GM04504 (cell line): ENCODE measurements around the gene ARVCF.

Experiments used
- DNase-seq: peaks from one replicate; pipeline ENCODE4 v3.0.0-alpha.2; 2012; ENCODE audit warnings: low read depth

ARVCF gene

DNA sequence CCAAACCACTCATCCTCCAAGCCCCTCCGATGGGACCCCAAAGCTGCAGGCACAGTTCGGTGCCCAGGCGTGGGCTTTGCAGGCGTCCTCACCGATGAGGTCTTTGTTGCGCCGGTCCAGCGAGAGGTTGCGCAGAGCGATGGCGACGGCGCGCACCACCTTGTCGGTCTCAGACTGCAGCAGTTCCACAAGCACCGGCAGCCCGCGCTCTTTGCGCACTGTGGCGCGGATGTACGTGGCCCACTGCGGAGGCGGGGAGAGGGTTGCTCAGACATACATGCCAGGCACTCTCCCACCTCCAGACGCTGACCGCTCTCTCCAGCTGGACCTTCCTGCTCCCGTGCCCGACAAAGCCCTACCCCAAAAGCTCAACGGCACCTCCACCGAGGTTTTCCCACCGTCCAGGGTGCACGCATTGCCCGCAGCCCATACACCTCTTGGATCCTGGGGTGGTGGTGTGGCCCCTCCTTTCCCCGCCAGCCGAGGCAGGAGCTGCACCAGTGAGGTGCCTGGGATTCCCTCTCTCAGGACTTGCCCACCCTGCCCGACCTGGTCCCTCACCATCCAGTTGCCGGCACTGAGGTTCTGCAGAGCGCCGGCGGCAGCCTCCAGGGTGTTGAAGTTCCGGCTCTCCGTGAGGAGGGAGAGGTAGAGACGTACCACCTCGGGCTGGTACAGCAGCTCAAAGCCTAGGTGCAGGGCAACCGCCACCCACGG, 42.9 kb downstream of the ARVCF start:
- DNase-seq = no peak

DNA sequence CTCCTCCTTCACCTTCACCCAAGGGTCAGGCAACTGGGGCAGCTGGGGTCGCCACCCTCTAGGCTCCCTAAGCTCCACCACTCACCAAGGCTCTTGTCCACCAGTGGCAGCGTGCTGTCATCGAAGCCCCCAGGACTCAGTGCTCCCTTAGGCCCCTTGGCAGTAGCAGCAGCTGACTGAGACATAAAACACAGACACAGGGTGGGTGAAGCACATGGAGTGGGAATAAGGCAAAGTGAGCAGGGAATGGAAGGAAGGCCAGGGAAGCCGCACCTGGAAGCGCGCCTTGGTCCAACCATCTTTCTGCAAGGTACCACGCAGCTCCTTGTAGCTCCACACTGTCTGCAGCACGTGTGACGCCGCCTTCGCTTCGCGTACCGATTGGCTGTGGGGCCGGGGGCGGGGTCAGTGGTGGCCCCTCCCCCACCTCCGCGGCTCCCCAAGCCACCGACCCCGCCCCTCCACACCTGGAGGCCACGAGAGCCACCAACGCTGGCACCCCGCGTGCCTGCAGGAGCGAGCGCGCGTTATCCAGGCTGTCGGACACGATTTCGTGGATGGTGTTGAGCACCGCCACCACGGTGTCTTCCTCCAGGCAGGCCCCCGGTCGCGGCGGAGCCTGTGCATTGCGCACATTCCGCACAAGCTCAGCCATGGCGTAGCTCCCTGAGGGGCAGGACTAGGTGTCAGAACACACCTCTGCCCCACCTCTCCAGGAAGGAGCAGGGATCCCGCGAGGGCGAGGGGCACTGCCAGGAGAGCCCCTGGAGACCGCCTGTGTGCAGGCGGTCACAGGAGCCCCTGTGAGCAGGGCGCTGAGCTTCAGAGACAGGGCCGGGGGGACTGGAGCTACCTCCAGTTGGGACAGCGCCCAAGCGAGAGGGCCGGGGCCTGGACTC, 43.7 kb downstream of the ARVCF start:
- no peak for DNase-seq

- no peak for DNase-seq
These were observed 44.4 kb downstream of the ARVCF start for GRCh38 chr22:19972251-19972650.

GRCh38 chr22:19971276-19972124, 45.1 kb downstream of the ARVCF start:
- no peak for DNase-seq

DNA sequence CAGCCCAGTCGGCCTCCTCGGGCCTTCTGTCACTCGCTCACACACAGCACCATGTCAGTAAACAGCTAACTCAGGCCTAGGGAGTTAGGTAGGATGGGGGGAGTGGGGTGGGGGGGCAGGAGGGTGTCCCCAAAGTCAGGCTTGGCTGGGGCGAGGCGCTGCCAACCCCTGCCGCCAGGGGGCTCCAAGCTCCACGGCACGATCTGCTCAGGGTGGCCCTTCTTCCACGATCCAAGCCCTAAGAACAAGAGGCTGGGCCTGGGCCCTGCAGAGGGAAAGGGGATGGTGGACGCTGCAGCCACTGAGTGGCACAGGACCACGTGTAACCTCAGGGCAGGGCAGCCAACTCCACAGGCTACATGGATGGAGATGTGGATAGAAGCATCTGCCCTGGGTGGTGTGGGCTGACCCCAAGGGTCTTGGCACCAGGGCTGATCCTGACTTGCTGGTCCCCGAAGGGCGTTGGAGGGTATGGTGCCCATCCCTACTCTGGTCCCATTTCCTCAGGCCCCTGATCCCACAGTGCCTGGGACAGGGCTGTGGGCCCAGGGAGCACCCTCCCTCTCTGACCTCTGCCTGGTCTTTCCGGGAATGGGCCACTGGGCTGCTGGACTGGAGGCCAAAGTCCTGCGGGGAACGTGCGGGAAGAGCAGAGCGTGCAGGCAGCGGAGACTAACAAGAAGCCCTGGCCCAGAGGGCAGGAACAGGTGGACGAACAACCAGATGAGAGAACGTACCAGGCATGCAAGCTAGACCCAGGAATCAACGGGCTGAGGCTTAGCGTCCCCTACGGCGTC, 45.9 kb downstream of the ARVCF start:
- DNase-seq = no peak

DNA sequence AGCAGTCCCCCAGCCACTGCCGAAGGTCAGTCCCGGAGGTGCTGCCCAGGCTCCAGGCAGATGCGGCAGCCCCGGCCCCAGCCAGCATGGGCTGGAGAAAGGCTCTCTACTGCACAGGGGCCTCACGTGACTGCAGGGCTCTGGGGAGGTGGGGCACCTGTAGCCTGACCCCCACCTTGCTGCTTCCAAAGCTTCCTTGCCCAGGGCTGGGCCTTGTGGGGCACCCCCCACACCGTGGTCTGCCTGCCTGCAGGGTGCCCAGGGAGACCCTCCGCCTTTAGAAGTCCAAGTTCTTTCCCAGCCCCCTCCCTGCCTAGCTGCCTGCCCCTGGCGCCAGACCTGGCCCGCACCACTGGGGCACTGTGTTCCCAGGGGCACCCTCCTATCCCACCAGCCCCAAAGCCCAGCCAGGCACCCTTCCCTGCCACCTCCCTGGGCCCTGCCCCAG, 46.6 kb downstream of the ARVCF start:
- DNase-seq = no peak

DNA sequence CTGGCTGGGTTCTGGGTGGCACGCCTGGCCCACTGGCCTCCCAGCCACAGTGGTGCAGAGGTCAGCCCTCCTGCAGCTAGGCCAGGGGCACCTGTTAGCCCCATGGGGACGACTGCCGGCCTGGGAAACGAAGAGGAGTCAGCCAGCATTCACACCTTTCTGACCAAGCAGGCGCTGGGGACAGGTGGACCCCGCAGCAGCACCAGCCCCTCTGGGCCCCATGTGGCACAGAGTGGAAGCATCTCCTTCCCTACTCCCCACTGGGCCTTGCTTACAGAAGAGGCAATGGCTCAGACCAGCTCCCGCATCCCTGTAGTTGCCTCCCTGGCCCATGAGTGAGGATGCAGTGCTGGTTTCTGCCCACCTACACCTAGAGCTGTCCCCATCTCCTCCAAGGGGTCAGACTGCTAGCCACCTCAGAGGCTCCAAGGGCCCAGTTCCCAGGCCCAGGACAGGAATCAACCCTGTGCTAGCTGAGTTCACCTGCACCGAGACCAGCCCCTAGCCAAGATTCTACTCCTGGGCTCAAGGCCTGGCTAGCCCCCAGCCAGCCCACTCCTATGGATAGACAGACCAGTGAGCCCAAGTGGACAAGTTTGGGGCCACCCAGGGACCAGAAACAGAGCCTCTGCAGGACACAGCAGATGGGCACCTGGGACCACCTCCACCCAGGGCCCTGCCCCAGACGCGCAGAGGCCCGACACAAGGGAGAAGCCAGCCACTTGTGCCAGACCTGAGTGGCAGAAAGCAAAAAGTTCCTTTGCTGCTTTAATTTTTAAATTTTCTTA, 47.3 kb downstream of the ARVCF start:
- DNase-seq = no peak

GRCh38 chr22:19968450-19968891, 48.2 kb downstream of the ARVCF start:
- no peak for DNase-seq

DNA sequence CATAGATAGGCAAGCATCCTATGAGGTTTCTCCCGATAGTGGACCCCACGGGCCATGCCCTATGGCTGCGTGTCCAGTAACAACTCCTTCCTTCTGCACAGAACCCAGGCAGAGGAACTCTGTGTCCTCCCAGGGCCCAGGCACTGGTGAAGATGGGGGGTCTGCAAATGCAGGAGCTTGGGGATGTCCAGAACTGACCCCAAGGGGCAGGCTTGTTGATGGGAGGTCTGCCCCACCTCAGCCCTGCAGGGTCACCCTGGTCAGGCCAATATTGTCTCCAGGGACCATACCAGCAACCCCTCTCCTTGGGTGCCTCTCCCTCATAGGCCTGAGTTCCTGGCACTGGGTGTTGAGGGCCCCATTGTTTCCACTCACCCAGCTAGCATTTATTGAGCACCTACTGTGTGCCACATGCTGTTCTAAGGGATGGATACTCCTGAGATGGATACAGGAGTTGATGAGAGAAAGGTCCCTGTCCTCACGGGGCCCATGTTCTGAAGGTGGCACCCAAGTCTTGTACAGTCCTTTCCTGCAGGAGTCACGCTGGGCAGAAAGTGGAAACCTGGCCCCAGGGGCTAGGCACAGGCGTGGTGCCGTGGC, 48.7 kb downstream of the ARVCF start:
- no peak for DNase-seq

DNA sequence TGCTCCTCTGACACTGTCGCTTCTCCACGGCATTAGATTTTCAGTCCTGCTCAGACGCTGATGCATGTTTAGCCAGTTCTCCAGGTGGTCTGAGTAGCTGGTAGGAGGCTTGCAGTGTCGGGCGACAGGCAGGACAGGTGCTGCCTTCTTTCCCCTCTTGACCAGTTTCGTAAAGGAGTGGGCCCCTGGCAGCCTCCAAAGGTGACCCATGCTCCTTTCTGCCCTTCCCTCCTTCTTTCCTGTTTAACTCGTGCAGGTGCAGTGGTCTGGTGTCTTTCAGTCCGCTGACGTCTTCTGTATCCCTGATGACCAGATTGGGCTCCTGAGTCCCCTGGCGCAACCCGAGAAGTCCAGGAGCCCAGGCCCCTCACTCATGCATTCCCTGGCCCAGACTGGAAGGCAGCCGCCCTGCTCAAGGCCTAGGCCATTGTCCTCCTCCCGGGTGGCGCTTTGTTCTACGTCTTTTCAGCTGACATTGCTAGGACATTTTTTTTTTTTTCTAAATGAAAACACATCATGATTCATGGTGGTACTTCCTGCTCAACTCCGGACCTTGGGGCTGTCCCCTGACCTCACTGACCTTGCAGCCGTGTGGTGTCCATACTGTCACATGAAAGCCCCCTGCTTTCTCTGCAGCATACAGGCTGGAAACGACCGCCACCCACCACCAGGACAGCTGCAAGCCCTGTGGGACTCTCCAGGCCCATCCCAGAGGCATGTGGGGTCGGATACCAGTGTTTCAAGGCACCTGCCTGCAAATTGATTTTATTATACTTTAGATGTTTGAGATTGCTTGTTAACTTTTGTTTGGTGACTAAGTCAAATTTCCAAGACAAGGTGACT, 49.5 kb downstream of the ARVCF start:
- no peak for DNase-seq

DNA sequence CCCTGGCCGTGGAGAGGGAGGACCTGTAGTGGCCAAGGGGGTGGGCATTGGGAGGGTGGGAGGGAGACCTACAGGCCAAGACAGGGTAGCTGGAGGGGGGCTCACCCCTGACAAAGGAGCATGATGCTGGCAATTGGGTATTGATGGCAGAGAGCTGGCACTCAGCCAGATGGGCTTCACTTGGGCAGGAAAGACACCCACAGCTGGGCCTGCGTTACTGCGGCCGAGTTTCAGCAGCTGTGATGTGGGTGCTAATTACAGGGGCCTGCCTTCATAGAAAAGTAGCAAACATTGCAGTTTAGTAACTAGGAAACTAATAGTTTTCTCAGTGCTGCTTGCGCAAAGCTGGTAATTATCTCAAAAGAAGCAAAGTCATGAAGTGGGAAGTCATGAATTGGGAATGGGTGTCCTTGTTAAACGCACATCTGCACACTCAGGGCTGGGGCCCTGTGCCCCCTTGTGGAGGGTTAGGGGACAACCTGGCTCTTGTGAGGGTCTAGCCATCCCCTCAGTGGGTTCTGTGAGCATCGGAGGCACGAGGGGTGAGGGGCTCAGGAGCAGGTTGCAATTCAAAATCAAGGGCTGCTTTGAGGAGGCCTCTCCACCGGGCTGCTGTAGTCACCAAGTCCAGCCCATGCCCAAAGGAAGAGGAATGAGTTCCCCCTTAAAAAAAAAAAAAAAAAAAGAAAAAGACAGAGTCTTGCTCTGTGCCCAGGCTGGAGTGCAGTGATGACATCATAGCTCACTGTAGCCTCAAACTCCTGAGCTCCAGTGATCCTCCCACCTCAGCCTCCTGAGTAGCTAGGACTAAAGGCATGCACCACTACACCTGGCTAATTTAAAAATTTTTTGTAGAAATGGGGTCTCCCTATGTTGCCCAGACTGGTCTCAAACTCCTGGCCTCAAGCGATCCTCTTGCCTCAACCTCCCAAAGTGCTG, 50.6 kb downstream of the ARVCF start:
- DNase-seq = no peak

- no peak for DNase-seq
These were observed 51.8 kb downstream of the ARVCF start for GRCh38 chr22:19964701-19965386.

DNA sequence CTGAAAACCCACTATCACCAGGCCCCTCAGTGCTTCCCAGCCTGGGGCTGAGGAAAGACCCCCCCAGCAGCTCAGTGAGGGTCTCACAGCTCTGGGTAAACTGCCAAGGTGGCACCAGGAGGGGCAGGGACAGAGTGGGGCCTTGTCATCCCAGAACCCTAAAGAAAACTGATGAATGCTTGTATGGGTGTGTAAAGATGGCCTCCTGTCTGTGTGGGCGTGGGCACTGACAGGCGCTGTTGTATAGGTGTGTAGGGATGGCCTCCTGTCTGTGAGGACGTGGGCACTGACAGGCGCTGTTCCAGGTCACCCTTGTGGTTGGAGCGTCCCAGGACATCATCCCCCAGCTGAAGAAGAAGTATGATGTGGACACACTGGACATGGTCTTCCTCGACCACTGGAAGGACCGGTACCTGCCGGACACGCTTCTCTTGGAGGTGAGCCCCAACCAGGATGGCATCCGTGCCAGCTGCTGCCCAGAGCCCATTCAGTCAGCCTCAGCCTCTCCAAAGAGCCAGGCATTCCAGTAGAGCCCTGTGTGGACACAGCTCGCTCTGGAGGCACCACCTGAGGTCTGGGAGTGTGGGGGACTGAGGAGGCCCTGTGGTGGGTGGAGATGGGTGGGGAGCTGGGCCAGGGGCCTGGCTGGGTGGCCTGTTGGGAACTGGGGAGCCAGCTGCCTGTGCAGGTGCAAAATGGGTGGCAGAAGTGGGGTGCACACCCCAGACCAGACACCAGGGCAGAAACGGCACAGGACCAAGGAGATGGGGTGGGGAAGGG, 52.6 kb downstream of the ARVCF start:
- DNase-seq = no peak

DNA sequence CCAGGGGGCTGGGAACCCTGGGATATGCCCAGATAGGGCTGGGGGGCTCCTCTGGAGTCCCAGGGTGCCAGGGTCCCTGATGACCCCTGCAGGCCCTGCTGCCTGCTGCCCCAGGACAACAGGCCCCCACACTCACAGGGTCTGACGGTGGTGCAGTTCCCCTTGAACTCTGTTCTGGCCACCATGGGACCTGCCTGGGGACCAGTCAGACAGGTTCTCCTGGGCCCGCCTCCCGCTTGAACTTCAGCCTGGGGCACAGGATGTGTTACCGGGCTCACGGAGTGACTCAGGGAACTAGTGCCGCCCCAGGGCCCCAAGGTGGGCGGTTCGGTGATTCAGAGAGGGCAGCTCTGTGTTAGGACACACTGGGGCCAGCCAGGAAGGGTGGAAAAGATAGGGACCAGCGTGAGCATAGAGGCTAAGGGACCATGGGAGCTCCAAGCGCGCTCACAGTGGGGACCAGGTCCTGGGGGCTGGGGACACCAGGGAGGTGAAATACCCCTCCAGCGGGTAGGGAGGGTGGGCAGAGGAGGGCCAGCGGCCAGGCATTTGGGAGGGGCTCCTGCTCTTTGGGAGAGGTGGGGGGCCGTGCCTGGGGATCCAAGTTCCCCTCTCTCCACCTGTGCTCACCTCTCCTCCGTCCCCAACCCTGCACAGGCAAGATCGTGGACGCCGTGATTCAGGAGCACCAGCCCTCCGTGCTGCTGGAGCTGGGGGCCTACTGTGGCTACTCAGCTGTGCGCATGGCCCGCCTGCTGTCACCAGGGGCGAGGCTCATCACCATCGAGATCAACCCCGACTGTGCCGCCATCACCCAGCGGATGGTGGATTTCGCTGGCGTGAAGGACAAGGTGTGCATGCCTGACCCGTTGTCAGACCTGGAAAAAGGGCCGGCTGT, 53.5 kb downstream of the ARVCF start:
- DNase-seq = no peak

DNA sequence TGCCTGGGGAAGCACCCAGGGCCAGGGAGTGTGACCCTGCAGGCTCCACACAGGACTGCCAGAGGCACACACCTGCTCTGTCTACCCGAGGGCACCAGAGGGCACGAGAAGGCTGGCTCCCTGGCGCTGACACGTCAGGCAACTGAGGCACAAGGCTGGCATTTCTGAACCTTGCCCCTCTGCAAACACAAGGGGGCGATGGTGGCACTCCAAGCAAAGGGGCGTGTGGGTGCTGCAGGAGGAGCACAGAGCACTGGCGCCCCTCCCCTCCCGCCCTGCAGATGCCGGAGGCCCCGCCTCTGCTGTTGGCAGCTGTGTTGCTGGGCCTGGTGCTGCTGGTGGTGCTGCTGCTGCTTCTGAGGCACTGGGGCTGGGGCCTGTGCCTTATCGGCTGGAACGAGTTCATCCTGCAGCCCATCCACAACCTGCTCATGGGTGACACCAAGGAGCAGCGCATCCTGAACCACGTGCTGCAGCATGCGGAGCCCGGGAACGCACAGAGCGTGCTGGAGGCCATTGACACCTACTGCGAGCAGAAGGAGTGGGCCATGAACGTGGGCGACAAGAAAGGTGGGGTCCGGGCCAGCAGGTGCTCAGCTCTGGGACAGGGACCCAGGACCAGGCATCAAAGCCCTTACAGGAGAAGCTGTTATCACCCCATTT, 54.2 kb downstream of the ARVCF start:
- no peak for DNase-seq
